Osteoblast (primary cell): Measurements from ENCODE around the gene MRPL45. TPM values are rescaled to one million over a fixed set of nuclear protein-coding genes. Genes with fewer than 3 reads are reported as not detected.
A peak's percentile ranks its signal among the peaks of the same experiment; 100 is the strongest.
"Not testable (repeated sequence)": the region's sequence is repeated elsewhere in the genome, so short reads cannot be mapped to it uniquely, and the experiment has no call there.

Experiments used
- DNase-seq: peaks from one replicate; pipeline ENCODE4 v3.0.0; 2011; ENCODE audit warnings: low spot score, mixed read lengths; ENCODE audit not compliant: insufficient read length; ENCODE audit errors: missing footprints
- H2AFZ ChIP-seq: 2 replicates; pipeline ENCODE4 v1.6.0; 2011; ENCODE audit warnings: mild to moderate bottlenecking, low read length
- H3K27ac ChIP-seq: 2 replicates; pipeline ENCODE4 v1.5.1; 2011; ENCODE audit warnings: mild to moderate bottlenecking, low read depth, low read length, moderate library complexity
- H3K27me3 ChIP-seq: 2 replicates; pipeline ENCODE4 v1.6.0; 2012; ENCODE audit warnings: mild to moderate bottlenecking, control low read depth, inconsistent platforms, low read length, moderate library complexity; ENCODE audit not compliant: insufficient read depth
- H3K36me3 ChIP-seq: 2 replicates; pipeline ENCODE4 v1.5.1; 2011; ENCODE audit warnings: mild to moderate bottlenecking, low read length, control low read depth, moderate library complexity; ENCODE audit not compliant: insufficient read depth
- H3K4me1 ChIP-seq: 2 replicates; pipeline ENCODE4 v1.5.1; 2011; ENCODE audit warnings: mild to moderate bottlenecking, low read length, control low read depth, moderate library complexity; ENCODE audit not compliant: insufficient read depth
- H3K4me2 ChIP-seq: 2 replicates; pipeline ENCODE4 v1.6.0; 2011; ENCODE audit warnings: mild to moderate bottlenecking, low read length; ENCODE audit not compliant: insufficient read depth
- H3K4me3 ChIP-seq: fragments of 200-600 bp; sonication (generic); 3 replicates; pipeline ENCODE4 v1.5.1; 2012; ENCODE audit warnings: mild to moderate bottlenecking, low read length, inconsistent platforms; ENCODE audit not compliant: insufficient read depth
- H3K79me2 ChIP-seq: 2 replicates; pipeline ENCODE4 v1.6.0; 2012; ENCODE audit warnings: mild to moderate bottlenecking, low read length, control low read depth, inconsistent platforms; ENCODE audit not compliant: insufficient read depth
- H3K9me3 ChIP-seq: 2 replicates; pipeline ENCODE4 v1.5.1; 2011; ENCODE audit warnings: low read depth, low read length, control low read depth
- H4K20me1 ChIP-seq: 2 replicates; pipeline ENCODE4 v1.6.0; 2012; ENCODE audit warnings: mild to moderate bottlenecking, low read length, control low read depth; ENCODE audit not compliant: insufficient read depth
- total RNA-seq: library from RNA; depleted of rRNA; stranded (reverse); fragments of >200 nt; gene quantifications from 2 replicates; pipeline ENCODE4 v1.2.3, GENCODE V29; 2012

The MRPL45 gene
- total RNA-seq: 40.4 and 40.9 TPM in 2 replicates

DNA sequence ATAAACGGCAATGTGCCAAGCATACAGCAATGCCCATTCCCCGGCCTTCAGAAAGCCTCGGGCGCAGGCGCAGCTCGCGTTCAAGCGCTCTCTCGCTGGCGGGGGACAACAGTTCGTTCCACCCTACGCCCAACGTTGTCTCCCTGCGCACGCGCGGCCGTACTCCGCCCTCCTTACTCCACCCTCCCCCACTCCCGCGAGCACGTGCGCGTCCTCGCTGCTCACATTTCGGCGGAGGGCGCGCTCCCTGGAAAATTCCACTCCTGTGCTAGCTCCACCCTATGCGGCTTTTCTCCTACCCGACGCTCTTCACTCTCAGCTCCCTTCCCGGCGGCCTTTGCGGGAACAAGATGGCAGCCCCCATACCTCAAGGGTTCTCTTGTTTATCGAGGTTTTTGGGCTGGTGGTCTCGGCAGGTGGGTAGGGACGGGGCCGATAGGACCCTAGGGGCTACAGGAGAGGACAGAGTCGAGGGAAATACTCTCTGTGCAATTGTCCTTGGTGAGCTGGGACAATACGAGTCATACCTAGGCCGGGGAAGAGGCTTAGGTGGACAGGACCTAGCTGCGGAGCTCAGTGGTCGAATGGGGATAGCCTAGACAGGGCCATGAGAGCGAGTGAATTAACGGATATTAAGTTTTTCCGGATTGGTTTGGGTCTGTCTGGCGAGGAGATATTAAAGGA, at the start of gene MRPL45:
Gene MRPL45, plus strand, starts transcription at position 335 of the 684 bp plus-strand sequence. Its CDS starts 16 bp downstream, at position 351.
- Histone ChIP-seq H3K4me2 (peak within 1 kb of the TSS; percentile 79), H3K4me3 (peak within 1 kb of the TSS; percentile 78), H3K27ac (peak within 1 kb of the TSS; percentile 73), H2AFZ (peak within 1 kb of the TSS; percentile 89)
- H3K36me3 ChIP-seq, H3K9me3 ChIP-seq, H3K4me1 ChIP-seq, H4K20me1 ChIP-seq, H3K79me2 ChIP-seq, H3K27me3 ChIP-seq: not testable (repeated sequence)
- peak; percentile 94 for DNase-seq

DNA sequence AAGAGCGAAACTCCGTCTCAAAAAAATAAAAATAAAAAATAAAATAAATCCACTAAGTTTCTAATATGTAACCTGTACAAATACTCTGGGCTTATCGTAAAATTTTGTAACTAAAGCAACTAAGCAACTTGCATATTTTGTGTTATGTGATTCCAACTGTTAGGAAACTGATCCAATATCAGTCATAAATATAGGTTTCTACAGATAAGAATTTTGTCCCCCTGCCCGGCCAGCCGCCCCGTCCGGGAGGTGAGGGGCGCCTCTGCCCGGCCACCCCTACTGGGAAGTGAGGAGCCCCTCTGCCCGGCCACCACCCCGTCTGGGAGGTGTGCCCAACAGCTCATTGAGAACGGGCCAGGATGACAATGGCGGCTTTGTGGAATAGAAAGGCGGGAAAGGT, 43.8 kb upstream of the MRPL45 start:
- H4K20me1 ChIP-seq, H3K9me3 ChIP-seq, H3K4me3 ChIP-seq, H3K27ac ChIP-seq, H3K27me3 ChIP-seq, H3K36me3 ChIP-seq, DNase-seq, H3K4me2 ChIP-seq, H2AFZ ChIP-seq, H3K4me1 ChIP-seq: not testable (repeated sequence)
- peaks cover 38% of the 10 kb centered on the region for H3K79me2 ChIP-seq

DNA sequence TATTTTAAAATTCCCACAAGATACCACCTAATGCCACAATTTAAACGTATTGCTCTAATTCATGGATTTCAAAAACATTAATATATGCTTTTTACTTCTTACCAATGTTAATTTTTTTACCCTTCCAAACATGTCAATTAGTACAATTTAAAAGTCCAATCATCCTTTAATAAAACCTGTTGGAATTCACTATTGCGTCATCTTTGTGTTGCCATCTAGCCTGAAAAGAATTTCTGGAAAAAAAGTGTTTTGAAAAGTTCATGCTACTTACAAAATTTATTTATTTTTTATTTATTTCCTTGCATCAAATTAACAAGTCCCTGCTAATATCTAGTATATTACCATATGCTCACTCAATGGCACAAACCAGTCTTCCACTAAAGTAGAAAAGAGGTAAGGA, 42.6 kb upstream of the MRPL45 start:
- not testable (repeated sequence) for H3K4me2 ChIP-seq, H3K27ac ChIP-seq, H2AFZ ChIP-seq, H3K27me3 ChIP-seq, H3K4me1 ChIP-seq, H3K4me3 ChIP-seq, H3K36me3 ChIP-seq, H3K9me3 ChIP-seq, DNase-seq, H4K20me1 ChIP-seq
- H3K79me2 ChIP-seq: peaks cover 38% of the 10 kb centered on the region

DNA sequence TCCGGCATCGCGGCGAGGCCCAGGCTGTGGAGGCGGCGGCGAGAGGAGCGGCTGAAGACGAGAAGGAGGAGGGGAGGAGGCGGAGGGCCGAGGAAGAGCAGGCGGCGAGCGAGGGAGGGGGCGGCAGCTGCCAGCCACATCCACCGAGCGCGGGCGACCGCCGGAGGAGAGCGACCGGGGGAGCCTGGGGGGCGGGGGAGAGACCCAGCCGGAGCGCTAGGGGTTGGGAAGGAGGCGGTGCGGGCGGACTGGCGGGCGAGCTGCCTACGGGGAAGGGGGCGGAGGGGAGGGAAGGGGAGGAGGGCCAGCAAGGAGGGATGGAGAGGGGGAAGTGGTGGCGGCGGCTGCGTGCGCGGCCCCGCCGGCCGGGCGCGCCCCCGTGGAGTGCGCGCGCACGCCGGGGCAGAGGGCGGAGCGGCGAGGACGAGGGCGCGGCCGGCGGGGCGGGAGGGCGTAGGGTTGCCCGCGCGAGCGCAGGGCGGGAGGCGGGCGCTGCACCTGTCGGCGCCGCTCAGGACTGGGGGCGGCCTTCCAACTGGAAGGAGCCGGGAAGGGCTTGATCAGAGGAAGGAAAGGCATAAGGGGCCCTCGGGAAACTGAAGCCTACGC, 39.9 kb upstream of the MRPL45 start:
- Histone ChIP-seq H3K79me2 (peaks cover 21% of the 10 kb centered on the region), H3K4me2 (peak overlapping the region; percentile 64), H2AFZ (peak overlapping the region; percentile 47), H3K4me3 (peak overlapping the region; percentile 66)
- DNase-seq: peak; percentile 97
- not testable (repeated sequence) for H3K27me3 ChIP-seq, H3K4me1 ChIP-seq, H3K36me3 ChIP-seq, H3K27ac ChIP-seq, H4K20me1 ChIP-seq, H3K9me3 ChIP-seq

DNA sequence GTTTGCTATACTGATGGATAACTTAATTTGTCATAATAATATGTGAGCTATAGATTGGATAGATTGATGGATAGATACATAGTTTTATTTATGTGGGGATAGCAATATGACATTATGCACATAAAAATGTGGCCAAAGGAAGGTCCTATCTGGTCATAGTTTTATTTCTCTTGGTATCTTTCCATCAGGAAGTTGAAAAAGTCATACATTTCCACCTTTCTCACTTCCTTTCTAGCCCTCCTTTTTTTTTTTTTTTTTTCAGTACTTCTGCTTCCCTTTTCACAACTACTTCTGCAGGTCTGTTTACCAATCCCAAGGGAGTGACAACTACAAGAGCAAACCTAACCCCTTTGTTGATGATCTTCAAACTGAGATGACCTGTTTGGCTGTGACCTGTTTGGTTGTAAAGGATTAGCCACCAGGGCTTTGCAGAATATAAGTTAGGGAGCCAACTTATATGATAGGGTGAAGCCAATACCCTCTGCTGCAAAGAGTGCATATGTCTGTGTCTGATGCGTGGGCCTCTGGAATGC, 30.9 kb upstream of the MRPL45 start:
- DNase-seq, H3K4me3 ChIP-seq, H3K9me3 ChIP-seq, H4K20me1 ChIP-seq, H3K79me2 ChIP-seq, H3K4me1 ChIP-seq, H2AFZ ChIP-seq, H3K36me3 ChIP-seq, H3K27me3 ChIP-seq, H3K4me2 ChIP-seq, H3K27ac ChIP-seq: not testable (repeated sequence)

DNA sequence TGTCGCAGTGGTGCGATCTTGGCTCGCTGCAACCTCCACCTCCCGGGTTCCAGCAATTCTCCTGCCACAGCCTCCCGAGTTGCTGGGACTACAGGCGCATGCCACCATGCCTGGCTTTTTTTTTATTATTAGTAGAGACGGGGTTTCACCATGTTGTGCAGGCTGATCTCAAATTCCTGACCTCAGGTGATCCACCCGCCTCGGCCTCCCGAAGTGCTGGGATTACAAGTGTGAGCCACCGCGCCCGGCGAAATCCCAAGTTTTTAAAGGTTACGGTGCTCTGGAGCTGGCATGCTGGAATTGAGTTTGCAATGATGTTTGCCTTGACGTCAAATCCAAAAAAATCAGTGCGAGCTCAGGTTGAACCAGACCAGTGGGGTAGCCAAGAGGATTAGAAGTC, 30.4 kb upstream of the MRPL45 start:
- not testable (repeated sequence) for H3K79me2 ChIP-seq, H3K27me3 ChIP-seq, H3K4me2 ChIP-seq, H3K4me1 ChIP-seq, H3K36me3 ChIP-seq, H2AFZ ChIP-seq, DNase-seq, H3K9me3 ChIP-seq, H3K27ac ChIP-seq, H4K20me1 ChIP-seq, H3K4me3 ChIP-seq

DNA sequence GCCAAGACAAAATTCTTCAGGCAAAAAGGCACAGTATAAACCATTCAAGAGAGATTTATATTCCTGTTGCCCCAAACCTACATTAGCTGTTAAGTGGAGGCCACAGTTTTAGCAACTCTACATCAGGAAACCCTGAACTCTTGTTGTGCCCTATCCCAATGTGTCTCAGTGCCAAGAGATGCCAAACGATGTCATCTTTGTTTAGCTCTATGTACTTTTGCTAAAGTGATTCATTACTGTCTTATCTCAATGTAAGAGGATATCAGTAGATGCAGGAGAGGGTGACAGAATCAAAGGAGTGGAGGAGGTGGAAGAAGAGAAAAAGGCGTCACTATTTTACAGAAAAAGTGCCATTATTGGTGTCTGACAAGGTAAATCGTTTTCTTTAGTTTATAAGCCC, 28.8 kb upstream of the MRPL45 start:
- H4K20me1 ChIP-seq, H3K9me3 ChIP-seq, H3K4me1 ChIP-seq, H3K27ac ChIP-seq, H3K27me3 ChIP-seq, H3K36me3 ChIP-seq, DNase-seq, H2AFZ ChIP-seq, H3K4me3 ChIP-seq, H3K79me2 ChIP-seq, H3K4me2 ChIP-seq: not testable (repeated sequence)

DNA sequence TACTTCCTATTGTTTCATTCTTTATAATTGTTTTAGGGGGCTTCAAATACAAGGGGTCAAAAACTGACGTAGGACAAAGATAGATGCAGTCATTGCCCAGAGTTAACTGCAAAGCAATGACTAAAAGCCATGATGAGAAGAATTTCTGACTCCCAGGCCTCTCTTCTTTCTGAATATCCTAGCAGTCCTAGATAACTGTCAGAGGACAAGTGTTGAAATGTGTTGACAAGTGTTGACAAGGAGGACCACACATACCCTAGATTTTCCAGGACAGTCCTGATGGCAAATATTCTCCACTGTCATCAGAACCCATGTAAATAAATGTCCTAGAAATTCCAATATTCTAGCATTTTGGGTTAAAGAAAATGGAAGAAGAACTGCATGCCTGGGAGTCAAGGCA, 27.9 kb upstream of the MRPL45 start:
- H4K20me1 ChIP-seq, H3K4me1 ChIP-seq, H3K79me2 ChIP-seq, H3K36me3 ChIP-seq, H3K4me2 ChIP-seq, H3K9me3 ChIP-seq, H3K27ac ChIP-seq, H3K4me3 ChIP-seq, DNase-seq, H2AFZ ChIP-seq, H3K27me3 ChIP-seq: not testable (repeated sequence)

DNA sequence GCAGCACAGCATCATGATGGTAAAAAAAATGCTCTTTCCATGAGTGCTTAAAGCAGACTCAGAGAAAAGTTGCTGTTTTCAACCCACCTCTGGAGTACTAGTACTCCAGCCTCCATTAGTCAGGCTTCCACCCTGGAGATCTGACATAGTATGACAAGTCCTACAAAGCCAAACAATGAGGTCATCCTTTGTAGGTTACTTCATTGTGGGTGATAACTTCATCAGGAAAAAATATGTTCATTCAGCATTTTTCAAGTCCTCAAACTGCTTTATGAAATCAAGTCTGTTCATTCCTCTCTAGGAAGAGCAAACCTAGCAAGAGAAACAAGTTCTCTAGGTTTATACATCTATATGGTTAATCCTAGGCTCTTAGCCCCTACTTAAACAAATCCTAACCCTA, 27.4 kb upstream of the MRPL45 start:
- DNase-seq: not testable (repeated sequence)

More for the DNA sequence above, 27.4 kb upstream of the MRPL45 start:
- not testable (repeated sequence) for H4K20me1 ChIP-seq, H3K9me3 ChIP-seq, H3K79me2 ChIP-seq, H3K4me1 ChIP-seq, H2AFZ ChIP-seq, H3K27me3 ChIP-seq, H3K36me3 ChIP-seq, H3K27ac ChIP-seq, H3K4me3 ChIP-seq, H3K4me2 ChIP-seq
